ENCODE measurements around the gene ACOT12.

ACOT12 gene

GRCh38 chr5:81316571-81316970 is 77.4 kb downstream of the ACOT12 start:
- Histone ChIP-seq H3K9me3 (ENCODE audit: control insufficient read depth in 2 of 2, low read length in 2 of 2) (no peaks in the 10 kb centered on the region), H3K4me1 (ENCODE audit: control insufficient read depth in 2 of 2, insufficient read depth in 2 of 2, low read length in 2 of 2) (no peaks in the 10 kb centered on the region), H3K27me3 (ENCODE audit: control insufficient read depth in 2 of 2, insufficient read depth in 2 of 2, low read length in 2 of 2) (no peaks in the 10 kb centered on the region), H3K9ac (ENCODE audit: low read depth in 1 of 2, low read length in 2 of 2) (no peak overlapping the region), H3K36me3 (ENCODE audit: control insufficient read depth in 2 of 2, insufficient read depth in 2 of 2, low read length in 2 of 2) (peaks cover 5 to 19% of the 10 kb centered on the region in 2 donors), H3K27ac (ENCODE audit: low read depth in 2 of 2, low read length in 2 of 2) (no peak overlapping the region), H3K4me3 (ENCODE audit: low read length in 2 of 2) (no peak overlapping the region)

- Histone ChIP-seq H3K9ac (ENCODE audit: low read depth in 1 of 2, low read length in 2 of 2) (no peak overlapping the region), H3K4me3 (ENCODE audit: low read length in 2 of 2) (no peak overlapping the region), H3K27me3 (ENCODE audit: control insufficient read depth in 2 of 2, insufficient read depth in 2 of 2, low read length in 2 of 2) (no peaks in the 10 kb centered on the region), H3K36me3 (ENCODE audit: control insufficient read depth in 2 of 2, insufficient read depth in 2 of 2, low read length in 2 of 2) (peaks cover 10 to 19% of the 10 kb centered on the region in 2 donors), H3K27ac (ENCODE audit: low read depth in 2 of 2, low read length in 2 of 2) (no peak overlapping the region), H3K9me3 (ENCODE audit: control insufficient read depth in 2 of 2, low read length in 2 of 2) (no peaks in the 10 kb centered on the region), H3K4me1 (ENCODE audit: control insufficient read depth in 2 of 2, insufficient read depth in 2 of 2, low read length in 2 of 2) (no peaks in the 10 kb centered on the region)
These were observed 78.1 kb downstream of the ACOT12 start for GRCh38 chr5:81315830-81316229.

- Histone ChIP-seq H3K36me3 (ENCODE audit: control insufficient read depth in 2 of 2, insufficient read depth in 2 of 2, low read length in 2 of 2) (peaks cover 14 to 19% of the 10 kb centered on the region in 2 donors), H3K9ac (ENCODE audit: low read depth in 1 of 2, low read length in 2 of 2) (no peak overlapping the region), H3K4me1 (ENCODE audit: control insufficient read depth in 2 of 2, insufficient read depth in 2 of 2, low read length in 2 of 2) (no peaks in the 10 kb centered on the region), H3K9me3 (ENCODE audit: control insufficient read depth in 2 of 2, low read length in 2 of 2) (no peaks in the 10 kb centered on the region), H3K27ac (ENCODE audit: low read depth in 2 of 2, low read length in 2 of 2) (no peak overlapping the region), H3K4me3 (ENCODE audit: low read length in 2 of 2) (no peak overlapping the region), H3K27me3 (ENCODE audit: control insufficient read depth in 2 of 2, insufficient read depth in 2 of 2, low read length in 2 of 2) (no peaks in the 10 kb centered on the region)
These were observed 78.6 kb downstream of the ACOT12 start for GRCh38 chr5:81315336-81315735.

- Histone ChIP-seq H3K36me3 (ENCODE audit: control insufficient read depth in 2 of 2, insufficient read depth in 2 of 2, low read length in 2 of 2) (peaks cover 15 to 19% of the 10 kb centered on the region in 2 donors), H3K4me3 (ENCODE audit: low read length in 2 of 2) (no peak overlapping the region), H3K9me3 (ENCODE audit: control insufficient read depth in 2 of 2, low read length in 2 of 2) (no peaks in the 10 kb centered on the region)
These were observed 79.4 kb downstream of the ACOT12 start for GRCh38 chr5:81314581-81314980.

GRCh38 chr5:81313686-81314085 is 80.2 kb downstream of the ACOT12 start:
- no peak overlapping the region for H3K4me3 ChIP-seq (ENCODE audit: low read length in 2 of 2)
- no peaks in the 10 kb centered on the region for H3K9me3 ChIP-seq (ENCODE audit: control insufficient read depth in 2 of 2, low read length in 2 of 2)
- H3K27me3 ChIP-seq (ENCODE audit: control insufficient read depth in 2 of 2, insufficient read depth in 2 of 2, low read length in 2 of 2): no peaks in the 10 kb centered on the region
- no peaks in the 10 kb centered on the region for H3K4me1 ChIP-seq (ENCODE audit: control insufficient read depth in 2 of 2, insufficient read depth in 2 of 2, low read length in 2 of 2)
- no peak overlapping the region for H3K27ac ChIP-seq (ENCODE audit: low read depth in 2 of 2, low read length in 2 of 2)
- H3K36me3 ChIP-seq (ENCODE audit: control insufficient read depth in 2 of 2, insufficient read depth in 2 of 2, low read length in 2 of 2): peaks cover 20 to 26% of the 10 kb centered on the region in 2 donors
- H3K9ac ChIP-seq (ENCODE audit: low read depth in 1 of 2, low read length in 2 of 2): no peak overlapping the region

More at GRCh38 chr5:81314581-81314980, 79.4 kb downstream of the ACOT12 start:
- Histone ChIP-seq H3K4me1 (ENCODE audit: control insufficient read depth in 2 of 2, insufficient read depth in 2 of 2, low read length in 2 of 2) (no peaks in the 10 kb centered on the region), H3K9ac (ENCODE audit: low read depth in 1 of 2, low read length in 2 of 2) (no peak overlapping the region), H3K27me3 (ENCODE audit: control insufficient read depth in 2 of 2, insufficient read depth in 2 of 2, low read length in 2 of 2) (no peaks in the 10 kb centered on the region), H3K27ac (ENCODE audit: low read depth in 2 of 2, low read length in 2 of 2) (no peak overlapping the region)

GRCh38 chr5:81313278-81313677 is 80.7 kb downstream of the ACOT12 start:
- Histone ChIP-seq H3K9ac (ENCODE audit: low read depth in 1 of 2, low read length in 2 of 2) (no peak overlapping the region), H3K9me3 (ENCODE audit: control insufficient read depth in 2 of 2, low read length in 2 of 2) (no peaks in the 10 kb centered on the region), H3K36me3 (ENCODE audit: control insufficient read depth in 2 of 2, insufficient read depth in 2 of 2, low read length in 2 of 2) (peaks cover 20 to 26% of the 10 kb centered on the region in 2 donors), H3K4me3 (ENCODE audit: low read length in 2 of 2) (no peak overlapping the region), H3K4me1 (ENCODE audit: control insufficient read depth in 2 of 2, insufficient read depth in 2 of 2, low read length in 2 of 2) (no peaks in the 10 kb centered on the region), H3K27ac (ENCODE audit: low read depth in 2 of 2, low read length in 2 of 2) (no peak overlapping the region), H3K27me3 (ENCODE audit: control insufficient read depth in 2 of 2, insufficient read depth in 2 of 2, low read length in 2 of 2) (no peaks in the 10 kb centered on the region)

- no peak overlapping the region for H3K9ac ChIP-seq (ENCODE audit: low read depth in 1 of 2, low read length in 2 of 2)
- no peaks in the 10 kb centered on the region for H3K27me3 ChIP-seq (ENCODE audit: control insufficient read depth in 2 of 2, insufficient read depth in 2 of 2, low read length in 2 of 2)
- H3K4me1 ChIP-seq (ENCODE audit: control insufficient read depth in 2 of 2, insufficient read depth in 2 of 2, low read length in 2 of 2): no peaks in the 10 kb centered on the region
- H3K27ac ChIP-seq (ENCODE audit: low read depth in 2 of 2, low read length in 2 of 2): no peak overlapping the region
- no peaks in the 10 kb centered on the region for H3K9me3 ChIP-seq (ENCODE audit: control insufficient read depth in 2 of 2, low read length in 2 of 2)
- peaks cover 20 to 26% of the 10 kb centered on the region in 2 donors for H3K36me3 ChIP-seq (ENCODE audit: control insufficient read depth in 2 of 2, insufficient read depth in 2 of 2, low read length in 2 of 2)
- H3K4me3 ChIP-seq (ENCODE audit: low read length in 2 of 2): no peak overlapping the region
These were observed 83.4 kb downstream of the ACOT12 start for GRCh38 chr5:81310402-81311063.

GRCh38 chr5:81308836-81309235 is 85.1 kb downstream of the ACOT12 start:
- H3K4me1 ChIP-seq (ENCODE audit: control insufficient read depth in 2 of 2, insufficient read depth in 2 of 2, low read length in 2 of 2): no peaks in the 10 kb centered on the region
- H3K9ac ChIP-seq (ENCODE audit: low read depth in 1 of 2, low read length in 2 of 2): no peak overlapping the region
- no peak overlapping the region for H3K27ac ChIP-seq (ENCODE audit: low read depth in 2 of 2, low read length in 2 of 2)
- no peaks in the 10 kb centered on the region for H3K27me3 ChIP-seq (ENCODE audit: control insufficient read depth in 2 of 2, insufficient read depth in 2 of 2, low read length in 2 of 2)
- H3K9me3 ChIP-seq (ENCODE audit: control insufficient read depth in 2 of 2, low read length in 2 of 2): no peaks in the 10 kb centered on the region
- H3K4me3 ChIP-seq (ENCODE audit: low read length in 2 of 2): no peak overlapping the region
- H3K36me3 ChIP-seq (ENCODE audit: control insufficient read depth in 2 of 2, insufficient read depth in 2 of 2, low read length in 2 of 2): peaks cover 20 to 28% of the 10 kb centered on the region in 2 donors

- H3K9ac ChIP-seq (ENCODE audit: low read depth in 1 of 2, low read length in 2 of 2): no peak overlapping the region
- peaks cover 9 to 10% of the 10 kb centered on the region in 2 donors for H3K36me3 ChIP-seq (ENCODE audit: control insufficient read depth in 2 of 2, insufficient read depth in 2 of 2, low read length in 2 of 2)
- no peak overlapping the region for H3K4me3 ChIP-seq (ENCODE audit: low read length in 2 of 2)
- no peaks in the 10 kb centered on the region for H3K9me3 ChIP-seq (ENCODE audit: control insufficient read depth in 2 of 2, low read length in 2 of 2)
- H3K27me3 ChIP-seq (ENCODE audit: control insufficient read depth in 2 of 2, insufficient read depth in 2 of 2, low read length in 2 of 2): no peaks in the 10 kb centered on the region
- H3K27ac ChIP-seq (ENCODE audit: low read depth in 2 of 2, low read length in 2 of 2): no peak overlapping the region
- peaks cover 4 to 6% of the 10 kb centered on the region in 2 donors for H3K4me1 ChIP-seq (ENCODE audit: control insufficient read depth in 2 of 2, insufficient read depth in 2 of 2, low read length in 2 of 2)
These were observed 88.1 kb downstream of the ACOT12 start for GRCh38 chr5:81305785-81306184.

- H3K9me3 ChIP-seq (ENCODE audit: control insufficient read depth in 2 of 2, low read length in 2 of 2): no peaks in the 10 kb centered on the region
- peaks cover 14 to 15% of the 10 kb centered on the region in 2 donors for H3K4me1 ChIP-seq (ENCODE audit: control insufficient read depth in 2 of 2, insufficient read depth in 2 of 2, low read length in 2 of 2)
- H3K27ac ChIP-seq (ENCODE audit: low read depth in 2 of 2, low read length in 2 of 2): no peak overlapping the region
- H3K9ac ChIP-seq (ENCODE audit: low read depth in 1 of 2, low read length in 2 of 2): no peak overlapping the region
- no peak overlapping the region for H3K4me3 ChIP-seq (ENCODE audit: low read length in 2 of 2)
- no peaks in the 10 kb centered on the region for H3K27me3 ChIP-seq (ENCODE audit: control insufficient read depth in 2 of 2, insufficient read depth in 2 of 2, low read length in 2 of 2)
- H3K36me3 ChIP-seq (ENCODE audit: control insufficient read depth in 2 of 2, insufficient read depth in 2 of 2, low read length in 2 of 2): peaks cover 0 to 3% of the 10 kb centered on the region in 2 donors
These were observed 90.4 kb downstream of the ACOT12 start for GRCh38 chr5:81303563-81303962.
